HepG2 (cell line): ENCODE measurements around the gene AGER. TPM values are rescaled to one million over a fixed set of nuclear protein-coding genes. Genes with fewer than 3 reads are reported as not detected.

Experiments
- HDAC1 ChIP-seq: sonication (generic); formaldehyde crosslinking; IDR thresholded peaks from 2 replicates; pipeline ENCODE4 v1.5.1; 2020; ENCODE audit warnings: mild to moderate bottlenecking, missing genetic modification reagents
- JUN ChIP-seq: sonication (generic); formaldehyde crosslinking; IDR thresholded peaks from 2 replicates; pipeline ENCODE4 v1.4.0; 2020; ENCODE audit warnings: mild to moderate bottlenecking, missing genetic modification reagents
- MTA3 ChIP-seq: sonication (generic); formaldehyde crosslinking; IDR thresholded peaks from 2 replicates; pipeline ENCODE4 v1.4.0; 2020; ENCODE audit warnings: missing genetic modification reagents
- SKI ChIP-seq: fragments of 450-650 bp; IDR thresholded peaks from one replicate; pipeline ENCODE4 v1.6.1; 2018; ENCODE audit warnings: mild to moderate bottlenecking; ENCODE audit not compliant: partially characterized antibody
- SMAD3 ChIP-seq: sonication (generic); formaldehyde crosslinking; IDR thresholded peaks from 2 replicates; pipeline ENCODE4 v1.4.0; 2020; ENCODE audit warnings: missing genetic modification reagents
- SMAD9 ChIP-seq: sonication (generic); formaldehyde crosslinking; IDR thresholded peaks from 2 replicates; pipeline ENCODE4 v1.5.1; 2020; ENCODE audit warnings: mild to moderate bottlenecking, missing genetic modification reagents
- SNRNP70 ChIP-seq: fragments of 200-400 bp; formaldehyde crosslinking; IDR thresholded peaks from 2 replicates; pipeline ENCODE4 v1.6.1; 2017; ENCODE audit warnings: mild to moderate bottlenecking, low read depth, low read length, moderate library complexity
- TCF12 ChIP-seq, 2 experiments: fragments of 450-650 bp in 1 of 2; sonication (generic) in 1 of 2; formaldehyde crosslinking in 1 of 2; IDR thresholded peaks; 2 replicates each; pipeline versions ENCODE4 v1.6.1 to v1.8.0; 2017 to 2022; ENCODE audit warnings: antibody characterized with exemption in 1 of 2, mild to moderate bottlenecking in 1 of 2, missing genetic modification reagents in 1 of 2, moderate library complexity in 1 of 2
- YEATS2 ChIP-seq: sonication (generic); formaldehyde crosslinking; IDR thresholded peaks from 2 replicates; pipeline ENCODE4 v1.4.0; 2020; ENCODE audit warnings: missing genetic modification reagents, borderline replicate concordance
- ZBTB8A ChIP-seq: sonication (generic); formaldehyde crosslinking; IDR thresholded peaks from 2 replicates; pipeline ENCODE4 v1.4.0; 2020; ENCODE audit warnings: mild to moderate bottlenecking, low read depth, missing genetic modification reagents, borderline replicate concordance
- ZKSCAN5 ChIP-seq: sonication (generic); formaldehyde crosslinking; IDR thresholded peaks from 2 replicates; pipeline ENCODE4 v1.5.1; 2020; ENCODE audit warnings: mild to moderate bottlenecking, missing genetic modification reagents
- ZNF331 ChIP-seq: sonication (generic); formaldehyde crosslinking; IDR thresholded peaks from 2 replicates; pipeline ENCODE4 v1.4.0; 2020; ENCODE audit warnings: missing genetic modification reagents
- ZNF350 ChIP-seq: sonication (generic); formaldehyde crosslinking; IDR thresholded peaks from 2 replicates; pipeline ENCODE4 v1.4.0; 2020; ENCODE audit warnings: mild to moderate bottlenecking, low read depth, missing genetic modification reagents, borderline replicate concordance
- ZNF446 ChIP-seq: sonication (generic); formaldehyde crosslinking; IDR thresholded peaks from 2 replicates; pipeline ENCODE4 v1.5.0; 2020; ENCODE audit warnings: mild to moderate bottlenecking, missing genetic modification reagents
- ZNF564 ChIP-seq: sonication (generic); formaldehyde crosslinking; IDR thresholded peaks from 2 replicates; pipeline ENCODE4 v1.8.1; 2023; ENCODE audit warnings: mild to moderate bottlenecking, missing genetic modification reagents
- ZNF747 ChIP-seq: sonication (generic); formaldehyde crosslinking; IDR thresholded peaks from 2 replicates; pipeline ENCODE4 v1.8.1; 2023; ENCODE audit warnings: missing genetic modification reagents, mild to moderate bottlenecking, borderline replicate concordance
- polyA plus RNA-seq, 8 experiments: library from polyadenylated mRNA; depleted of rRNA in 3 of 8; stranded (reverse) in 7 of 8; unstranded in 1 of 8; fragments of >200 nt; fragmentation: Illumina TruSeq in 4 of 8; extraction: Trizol in 4 of 8; gene quantifications; 2 replicates each; pipeline versions ENCODE4 v1.2.1 to v1.2.3, GENCODE V29; 2011 to 2016; ENCODE audit warnings: low read depth in 4 of 8, missing spikeins in 1 of 8, mixed read lengths in 1 of 8; ENCODE audit not compliant: insufficient read depth in 1 of 8
- total RNA-seq, 5 experiments: library from RNA; depleted of rRNA; stranded (reverse); fragments of >200 nt; fragmentation: Illumina TruSeq; extraction: Trizol; gene quantifications; 2 replicates each; pipeline ENCODE4 v1.2.3, GENCODE V29; 2016; ENCODE audit warnings: low read depth in 1 of 5
- TF ChIP-seq, protein P1 (sequence below): sonication (generic); formaldehyde crosslinking; conservative IDR thresholded peaks from 2 replicates; pipeline ENCODE4 v1.4.0; 2020; ENCODE audit warnings: missing genetic modification reagents
- TF ChIP-seq, protein P2 (sequence below): sonication (generic); formaldehyde crosslinking; IDR thresholded peaks from 2 replicates; pipeline ENCODE4 v1.4.0; 2020; ENCODE audit warnings: missing genetic modification reagents
- TF ChIP-seq, protein P3 (sequence below): sonication (generic); formaldehyde crosslinking; IDR thresholded peaks from 2 replicates; pipeline ENCODE4 v1.4.0; 2020; ENCODE audit warnings: missing genetic modification reagents

Gene AGER
- total and polyA plus RNA-seq, 2 of the 13 experiments (the other 11 are each of a cell fraction or from before 2014, with no cell fraction given) = 1.9 to 5.1 TPM

GRCh38 chr6:32190054-32190851 is 6.2 kb upstream of the AGER start, which contains the start of gene PBX2 (continued):
- TF ChIP-seq JUN (CRISPR knock-in tag) (no peak), SMAD9 (CRISPR knock-in tag) (0 out of 2 replicates have a peak, but pooled peaks have one; percentile 11), ZNF564 (CRISPR knock-in tag) (no peak), MTA3 (no peak), ZNF747 (CRISPR knock-in tag) (0 out of 2 replicates have a peak, but pooled peaks have one; percentile 39), SNRNP70 (no peak), ZBTB8A (CRISPR knock-in tag) (peak; percentile 44; the same call in 1 of the 2 replicates), HDAC1 (CRISPR knock-in tag) (no peak), SMAD3 (no peak), ZKSCAN5 (peak; percentile 86), ZNF331 (no peak), ZNF350 (CRISPR knock-in tag) (no peak; the same call in 1 of the 2 replicates), TCF12 (IDR thresholded peaks at IDR 0.05) (no peak), TCF12 (CRISPR knock-in tag; IDR thresholded peaks at IDR 0.05) (peak; percentile 61; the same call in 1 of the 2 replicates), YEATS2 (CRISPR knock-in tag) (peak; percentile 54; the same call in 1 of the 2 replicates), SKI (no peak), ZNF446 (CRISPR knock-in tag) (no peak)
- TF ChIP-seq, protein P1, sequence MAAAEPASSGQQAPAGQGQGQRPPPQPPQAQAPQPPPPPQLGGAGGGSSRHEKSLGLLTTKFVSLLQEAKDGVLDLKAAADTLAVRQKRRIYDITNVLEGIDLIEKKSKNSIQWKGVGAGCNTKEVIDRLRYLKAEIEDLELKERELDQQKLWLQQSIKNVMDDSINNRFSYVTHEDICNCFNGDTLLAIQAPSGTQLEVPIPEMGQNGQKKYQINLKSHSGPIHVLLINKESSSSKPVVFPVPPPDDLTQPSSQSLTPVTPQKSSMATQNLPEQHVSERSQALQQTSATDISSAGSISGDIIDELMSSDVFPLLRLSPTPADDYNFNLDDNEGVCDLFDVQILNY = no peak
- TF ChIP-seq, protein P2, sequence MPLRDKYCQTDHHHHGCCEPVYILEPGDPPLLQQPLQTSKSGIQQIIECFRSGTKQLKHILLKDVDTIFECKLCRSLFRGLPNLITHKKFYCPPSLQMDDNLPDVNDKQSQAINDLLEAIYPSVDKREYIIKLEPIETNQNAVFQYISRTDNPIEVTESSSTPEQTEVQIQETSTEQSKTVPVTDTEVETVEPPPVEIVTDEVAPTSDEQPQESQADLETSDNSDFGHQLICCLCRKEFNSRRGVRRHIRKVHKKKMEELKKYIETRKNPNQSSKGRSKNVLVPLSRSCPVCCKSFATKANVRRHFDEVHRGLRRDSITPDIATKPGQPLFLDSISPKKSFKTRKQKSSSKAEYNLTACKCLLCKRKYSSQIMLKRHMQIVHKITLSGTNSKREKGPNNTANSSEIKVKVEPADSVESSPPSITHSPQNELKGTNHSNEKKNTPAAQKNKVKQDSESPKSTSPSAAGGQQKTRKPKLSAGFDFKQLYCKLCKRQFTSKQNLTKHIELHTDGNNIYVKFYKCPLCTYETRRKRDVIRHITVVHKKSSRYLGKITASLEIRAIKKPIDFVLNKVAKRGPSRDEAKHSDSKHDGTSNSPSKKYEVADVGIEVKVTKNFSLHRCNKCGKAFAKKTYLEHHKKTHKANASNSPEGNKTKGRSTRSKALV (CRISPR knock-in tag) = no peak
- TF ChIP-seq, protein P3, sequence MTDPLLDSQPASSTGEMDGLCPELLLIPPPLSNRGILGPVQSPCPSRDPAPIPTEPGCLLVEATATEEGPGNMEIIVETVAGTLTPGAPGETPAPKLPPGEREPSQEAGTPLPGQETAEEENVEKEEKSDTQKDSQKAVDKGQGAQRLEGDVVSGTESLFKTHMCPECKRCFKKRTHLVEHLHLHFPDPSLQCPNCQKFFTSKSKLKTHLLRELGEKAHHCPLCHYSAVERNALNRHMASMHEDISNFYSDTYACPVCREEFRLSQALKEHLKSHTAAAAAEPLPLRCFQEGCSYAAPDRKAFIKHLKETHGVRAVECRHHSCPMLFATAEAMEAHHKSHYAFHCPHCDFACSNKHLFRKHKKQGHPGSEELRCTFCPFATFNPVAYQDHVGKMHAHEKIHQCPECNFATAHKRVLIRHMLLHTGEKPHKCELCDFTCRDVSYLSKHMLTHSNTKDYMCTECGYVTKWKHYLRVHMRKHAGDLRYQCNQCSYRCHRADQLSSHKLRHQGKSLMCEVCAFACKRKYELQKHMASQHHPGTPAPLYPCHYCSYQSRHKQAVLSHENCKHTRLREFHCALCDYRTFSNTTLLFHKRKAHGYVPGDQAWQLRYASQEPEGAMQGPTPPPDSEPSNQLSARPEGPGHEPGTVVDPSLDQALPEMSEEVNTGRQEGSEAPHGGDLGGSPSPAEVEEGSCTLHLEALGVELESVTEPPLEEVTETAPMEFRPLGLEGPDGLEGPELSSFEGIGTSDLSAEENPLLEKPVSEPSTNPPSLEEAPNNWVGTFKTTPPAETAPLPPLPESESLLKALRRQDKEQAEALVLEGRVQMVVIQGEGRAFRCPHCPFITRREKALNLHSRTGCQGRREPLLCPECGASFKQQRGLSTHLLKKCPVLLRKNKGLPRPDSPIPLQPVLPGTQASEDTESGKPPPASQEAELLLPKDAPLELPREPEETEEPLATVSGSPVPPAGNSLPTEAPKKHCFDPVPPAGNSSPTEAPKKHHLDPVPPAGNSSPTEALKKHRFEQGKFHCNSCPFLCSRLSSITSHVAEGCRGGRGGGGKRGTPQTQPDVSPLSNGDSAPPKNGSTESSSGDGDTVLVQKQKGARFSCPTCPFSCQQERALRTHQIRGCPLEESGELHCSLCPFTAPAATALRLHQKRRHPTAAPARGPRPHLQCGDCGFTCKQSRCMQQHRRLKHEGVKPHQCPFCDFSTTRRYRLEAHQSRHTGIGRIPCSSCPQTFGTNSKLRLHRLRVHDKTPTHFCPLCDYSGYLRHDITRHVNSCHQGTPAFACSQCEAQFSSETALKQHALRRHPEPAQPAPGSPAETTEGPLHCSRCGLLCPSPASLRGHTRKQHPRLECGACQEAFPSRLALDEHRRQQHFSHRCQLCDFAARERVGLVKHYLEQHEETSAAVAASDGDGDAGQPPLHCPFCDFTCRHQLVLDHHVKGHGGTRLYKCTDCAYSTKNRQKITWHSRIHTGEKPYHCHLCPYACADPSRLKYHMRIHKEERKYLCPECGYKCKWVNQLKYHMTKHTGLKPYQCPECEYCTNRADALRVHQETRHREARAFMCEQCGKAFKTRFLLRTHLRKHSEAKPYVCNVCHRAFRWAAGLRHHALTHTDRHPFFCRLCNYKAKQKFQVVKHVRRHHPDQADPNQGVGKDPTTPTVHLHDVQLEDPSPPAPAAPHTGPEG = no peak
